Neural progenitor cell (in vitro differentiated cells): ENCODE data around the gene GPR107.

ENCODE experiments used
- EZH2phosphoT487 ChIP-seq: fragments of 200-600 bp; sonication (generic); IDR thresholded peaks from 2 replicates; pipeline ENCODE4 v1.6.1; 2017; ENCODE audit warnings: antibody characterized with exemption
- TF ChIP-seq, protein P1 (sequence below): fragments of 200-600 bp; sonication (generic); IDR thresholded peaks from 2 replicates; pipeline ENCODE4 v1.5.1; 2017; ENCODE audit warnings: antibody characterized with exemption, mild to moderate bottlenecking

- TF ChIP-seq, protein P1, sequence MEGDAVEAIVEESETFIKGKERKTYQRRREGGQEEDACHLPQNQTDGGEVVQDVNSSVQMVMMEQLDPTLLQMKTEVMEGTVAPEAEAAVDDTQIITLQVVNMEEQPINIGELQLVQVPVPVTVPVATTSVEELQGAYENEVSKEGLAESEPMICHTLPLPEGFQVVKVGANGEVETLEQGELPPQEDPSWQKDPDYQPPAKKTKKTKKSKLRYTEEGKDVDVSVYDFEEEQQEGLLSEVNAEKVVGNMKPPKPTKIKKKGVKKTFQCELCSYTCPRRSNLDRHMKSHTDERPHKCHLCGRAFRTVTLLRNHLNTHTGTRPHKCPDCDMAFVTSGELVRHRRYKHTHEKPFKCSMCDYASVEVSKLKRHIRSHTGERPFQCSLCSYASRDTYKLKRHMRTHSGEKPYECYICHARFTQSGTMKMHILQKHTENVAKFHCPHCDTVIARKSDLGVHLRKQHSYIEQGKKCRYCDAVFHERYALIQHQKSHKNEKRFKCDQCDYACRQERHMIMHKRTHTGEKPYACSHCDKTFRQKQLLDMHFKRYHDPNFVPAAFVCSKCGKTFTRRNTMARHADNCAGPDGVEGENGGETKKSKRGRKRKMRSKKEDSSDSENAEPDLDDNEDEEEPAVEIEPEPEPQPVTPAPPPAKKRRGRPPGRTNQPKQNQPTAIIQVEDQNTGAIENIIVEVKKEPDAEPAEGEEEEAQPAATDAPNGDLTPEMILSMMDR = no peak
- TF ChIP-seq EZH2phosphoT487 = no peak
These were observed 53.1 kb downstream of the GPR107 start for GRCh38 chr9:130106860-130107233.
